Liver (tissue), 3 donors: Measurements from ENCODE around the gene SKAP1.

Experiments used
- EGR1 ChIP-seq, 2 donors: IDR thresholded peaks; 2 replicates each; pipeline ENCODE4 v1.6.1; 2016 to 2018; ENCODE audit warnings: antibody characterized with exemption in 2 of 2, low read depth in 2 of 2
- FOXA1 ChIP-seq: IDR thresholded peaks from 2 replicates; pipeline ENCODE4 v1.6.1; 2016; ENCODE audit warnings: antibody characterized with exemption
- HNF4G ChIP-seq: IDR thresholded peaks from 2 replicates; pipeline ENCODE4 v1.6.1; 2016; ENCODE audit warnings: antibody characterized with exemption
- JUND ChIP-seq, 2 donors: IDR thresholded peaks; 2 replicates each; pipeline ENCODE4 v1.6.1; 2016; ENCODE audit warnings: antibody characterized with exemption in 2 of 2
- RAD21 ChIP-seq, 2 donors: IDR thresholded peaks; 2 replicates each; pipeline ENCODE4 v1.6.1; 2016; ENCODE audit warnings: antibody characterized with exemption in 2 of 2, mild to moderate bottlenecking in 2 of 2
- RXRA ChIP-seq, 2 donors: IDR thresholded peaks; 2 replicates each; pipeline ENCODE4 v1.6.1; 2017 to 2018; ENCODE audit warnings: antibody characterized with exemption in 2 of 2, mild to moderate bottlenecking in 1 of 2
- TAF1 ChIP-seq: conservative IDR thresholded peaks from 2 replicates; pipeline ENCODE4 v1.6.1; 2016; ENCODE audit warnings: antibody characterized with exemption, mild to moderate bottlenecking
- YY1 ChIP-seq: IDR thresholded peaks from 2 replicates; pipeline ENCODE4 v1.6.1; 2016; ENCODE audit warnings: antibody characterized with exemption, mild to moderate bottlenecking
- TF ChIP-seq, protein P1 (sequence below): IDR thresholded peaks from 2 replicates; pipeline ENCODE4 v1.6.1; 2016; ENCODE audit warnings: antibody characterized with exemption
- TF ChIP-seq, protein P2 (sequence below): fragments of 150-350 bp; IDR thresholded peaks from 2 replicates; pipeline ENCODE4 v1.5.1; 2017; ENCODE audit warnings: improper control_type of control experiment, low read depth, low read length; ENCODE audit not compliant: missing input control
- TF ChIP-seq, protein P3 (sequence below): IDR thresholded peaks from 2 replicates; pipeline ENCODE4 v1.6.1; 2016; ENCODE audit warnings: antibody characterized with exemption, mild to moderate bottlenecking
- TF ChIP-seq, protein P4 (sequence below): IDR thresholded peaks from 2 replicates; pipeline ENCODE4 v1.6.1; 2016; ENCODE audit warnings: antibody characterized with exemption
- TF ChIP-seq, protein P5 (sequence below): IDR thresholded peaks from 2 replicates; pipeline ENCODE4 v1.6.1; 2016; ENCODE audit warnings: antibody characterized with exemption
- donor health status: healthy.
- donor health status: healthy.

DNA sequence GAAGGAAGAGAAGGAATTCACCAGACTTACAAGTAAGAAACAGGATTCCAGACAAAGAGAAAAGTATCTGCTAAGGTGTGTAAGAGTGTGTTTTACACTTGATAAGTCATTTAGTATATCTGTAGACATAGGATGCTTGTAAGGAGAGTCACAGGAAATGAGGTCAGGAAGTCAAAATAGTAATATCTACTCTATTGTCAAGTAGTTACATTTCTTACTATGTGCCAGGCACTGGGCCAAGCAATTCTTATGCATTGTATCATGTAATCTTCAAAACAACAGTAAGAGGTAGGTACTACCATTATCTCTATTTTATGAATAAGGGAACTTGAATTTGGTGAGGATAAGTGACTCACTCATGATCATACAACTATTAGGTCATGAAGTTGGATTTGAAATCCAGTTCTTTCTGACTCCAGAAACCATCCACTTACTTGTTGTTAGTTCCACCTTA is 193.3 kb downstream of the SKAP1 start:
- TF ChIP-seq JUND (IDR thresholded peaks at IDR 0.05) (no peak), YY1 (no peak), HNF4G (no peak), FOXA1 (no peak), TAF1 (no peak), RXRA (IDR thresholded peaks at IDR 0.05) (no peak), RAD21 (IDR thresholded peaks at IDR 0.05) (no peak), EGR1 (IDR thresholded peaks at IDR 0.05; ENCODE audit: low read depth in 2 of 2) (no peak)
- TF ChIP-seq, protein P1, sequence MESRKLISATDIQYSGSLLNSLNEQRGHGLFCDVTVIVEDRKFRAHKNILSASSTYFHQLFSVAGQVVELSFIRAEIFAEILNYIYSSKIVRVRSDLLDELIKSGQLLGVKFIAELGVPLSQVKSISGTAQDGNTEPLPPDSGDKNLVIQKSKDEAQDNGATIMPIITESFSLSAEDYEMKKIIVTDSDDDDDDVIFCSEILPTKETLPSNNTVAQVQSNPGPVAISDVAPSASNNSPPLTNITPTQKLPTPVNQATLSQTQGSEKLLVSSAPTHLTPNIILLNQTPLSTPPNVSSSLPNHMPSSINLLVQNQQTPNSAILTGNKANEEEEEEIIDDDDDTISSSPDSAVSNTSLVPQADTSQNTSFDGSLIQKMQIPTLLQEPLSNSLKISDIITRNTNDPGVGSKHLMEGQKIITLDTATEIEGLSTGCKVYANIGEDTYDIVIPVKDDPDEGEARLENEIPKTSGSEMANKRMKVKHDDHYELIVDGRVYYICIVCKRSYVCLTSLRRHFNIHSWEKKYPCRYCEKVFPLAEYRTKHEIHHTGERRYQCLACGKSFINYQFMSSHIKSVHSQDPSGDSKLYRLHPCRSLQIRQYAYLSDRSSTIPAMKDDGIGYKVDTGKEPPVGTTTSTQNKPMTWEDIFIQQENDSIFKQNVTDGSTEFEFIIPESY: no peak
- TF ChIP-seq, protein P2, sequence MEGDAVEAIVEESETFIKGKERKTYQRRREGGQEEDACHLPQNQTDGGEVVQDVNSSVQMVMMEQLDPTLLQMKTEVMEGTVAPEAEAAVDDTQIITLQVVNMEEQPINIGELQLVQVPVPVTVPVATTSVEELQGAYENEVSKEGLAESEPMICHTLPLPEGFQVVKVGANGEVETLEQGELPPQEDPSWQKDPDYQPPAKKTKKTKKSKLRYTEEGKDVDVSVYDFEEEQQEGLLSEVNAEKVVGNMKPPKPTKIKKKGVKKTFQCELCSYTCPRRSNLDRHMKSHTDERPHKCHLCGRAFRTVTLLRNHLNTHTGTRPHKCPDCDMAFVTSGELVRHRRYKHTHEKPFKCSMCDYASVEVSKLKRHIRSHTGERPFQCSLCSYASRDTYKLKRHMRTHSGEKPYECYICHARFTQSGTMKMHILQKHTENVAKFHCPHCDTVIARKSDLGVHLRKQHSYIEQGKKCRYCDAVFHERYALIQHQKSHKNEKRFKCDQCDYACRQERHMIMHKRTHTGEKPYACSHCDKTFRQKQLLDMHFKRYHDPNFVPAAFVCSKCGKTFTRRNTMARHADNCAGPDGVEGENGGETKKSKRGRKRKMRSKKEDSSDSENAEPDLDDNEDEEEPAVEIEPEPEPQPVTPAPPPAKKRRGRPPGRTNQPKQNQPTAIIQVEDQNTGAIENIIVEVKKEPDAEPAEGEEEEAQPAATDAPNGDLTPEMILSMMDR: no peak
- TF ChIP-seq, protein P3, sequence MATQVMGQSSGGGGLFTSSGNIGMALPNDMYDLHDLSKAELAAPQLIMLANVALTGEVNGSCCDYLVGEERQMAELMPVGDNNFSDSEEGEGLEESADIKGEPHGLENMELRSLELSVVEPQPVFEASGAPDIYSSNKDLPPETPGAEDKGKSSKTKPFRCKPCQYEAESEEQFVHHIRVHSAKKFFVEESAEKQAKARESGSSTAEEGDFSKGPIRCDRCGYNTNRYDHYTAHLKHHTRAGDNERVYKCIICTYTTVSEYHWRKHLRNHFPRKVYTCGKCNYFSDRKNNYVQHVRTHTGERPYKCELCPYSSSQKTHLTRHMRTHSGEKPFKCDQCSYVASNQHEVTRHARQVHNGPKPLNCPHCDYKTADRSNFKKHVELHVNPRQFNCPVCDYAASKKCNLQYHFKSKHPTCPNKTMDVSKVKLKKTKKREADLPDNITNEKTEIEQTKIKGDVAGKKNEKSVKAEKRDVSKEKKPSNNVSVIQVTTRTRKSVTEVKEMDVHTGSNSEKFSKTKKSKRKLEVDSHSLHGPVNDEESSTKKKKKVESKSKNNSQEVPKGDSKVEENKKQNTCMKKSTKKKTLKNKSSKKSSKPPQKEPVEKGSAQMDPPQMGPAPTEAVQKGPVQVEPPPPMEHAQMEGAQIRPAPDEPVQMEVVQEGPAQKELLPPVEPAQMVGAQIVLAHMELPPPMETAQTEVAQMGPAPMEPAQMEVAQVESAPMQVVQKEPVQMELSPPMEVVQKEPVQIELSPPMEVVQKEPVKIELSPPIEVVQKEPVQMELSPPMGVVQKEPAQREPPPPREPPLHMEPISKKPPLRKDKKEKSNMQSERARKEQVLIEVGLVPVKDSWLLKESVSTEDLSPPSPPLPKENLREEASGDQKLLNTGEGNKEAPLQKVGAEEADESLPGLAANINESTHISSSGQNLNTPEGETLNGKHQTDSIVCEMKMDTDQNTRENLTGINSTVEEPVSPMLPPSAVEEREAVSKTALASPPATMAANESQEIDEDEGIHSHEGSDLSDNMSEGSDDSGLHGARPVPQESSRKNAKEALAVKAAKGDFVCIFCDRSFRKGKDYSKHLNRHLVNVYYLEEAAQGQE: no peak
- TF ChIP-seq, protein P4, sequence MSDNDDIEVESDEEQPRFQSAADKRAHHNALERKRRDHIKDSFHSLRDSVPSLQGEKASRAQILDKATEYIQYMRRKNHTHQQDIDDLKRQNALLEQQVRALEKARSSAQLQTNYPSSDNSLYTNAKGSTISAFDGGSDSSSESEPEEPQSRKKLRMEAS: no peak
- TF ChIP-seq, protein P5, sequence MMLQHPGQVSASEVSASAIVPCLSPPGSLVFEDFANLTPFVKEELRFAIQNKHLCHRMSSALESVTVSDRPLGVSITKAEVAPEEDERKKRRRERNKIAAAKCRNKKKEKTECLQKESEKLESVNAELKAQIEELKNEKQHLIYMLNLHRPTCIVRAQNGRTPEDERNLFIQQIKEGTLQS: no peak
